ENCODE data around the gene SEPTIN3.

DNA sequence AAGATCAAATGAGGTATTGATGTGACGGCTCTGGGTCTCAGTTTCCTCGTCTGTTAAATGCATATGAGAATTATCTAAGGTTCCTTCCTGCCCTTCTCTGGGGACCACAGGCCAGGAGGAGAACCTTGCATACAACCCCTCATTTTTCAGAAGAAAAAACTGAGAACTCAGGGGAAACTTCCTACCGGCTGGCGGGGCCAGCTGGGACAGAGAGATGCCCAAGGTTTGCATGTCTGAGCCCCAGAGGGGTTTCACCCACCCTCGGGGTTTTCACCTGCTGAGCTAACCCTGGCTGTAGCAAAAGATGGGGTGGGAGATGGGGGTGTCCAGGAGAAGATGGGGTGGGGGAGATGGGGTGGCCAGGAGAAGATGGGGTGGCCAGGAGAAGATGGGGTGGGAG, 46.9 kb upstream of the SEPTIN3 start:
- TF ChIP-seq, protein P1, sequence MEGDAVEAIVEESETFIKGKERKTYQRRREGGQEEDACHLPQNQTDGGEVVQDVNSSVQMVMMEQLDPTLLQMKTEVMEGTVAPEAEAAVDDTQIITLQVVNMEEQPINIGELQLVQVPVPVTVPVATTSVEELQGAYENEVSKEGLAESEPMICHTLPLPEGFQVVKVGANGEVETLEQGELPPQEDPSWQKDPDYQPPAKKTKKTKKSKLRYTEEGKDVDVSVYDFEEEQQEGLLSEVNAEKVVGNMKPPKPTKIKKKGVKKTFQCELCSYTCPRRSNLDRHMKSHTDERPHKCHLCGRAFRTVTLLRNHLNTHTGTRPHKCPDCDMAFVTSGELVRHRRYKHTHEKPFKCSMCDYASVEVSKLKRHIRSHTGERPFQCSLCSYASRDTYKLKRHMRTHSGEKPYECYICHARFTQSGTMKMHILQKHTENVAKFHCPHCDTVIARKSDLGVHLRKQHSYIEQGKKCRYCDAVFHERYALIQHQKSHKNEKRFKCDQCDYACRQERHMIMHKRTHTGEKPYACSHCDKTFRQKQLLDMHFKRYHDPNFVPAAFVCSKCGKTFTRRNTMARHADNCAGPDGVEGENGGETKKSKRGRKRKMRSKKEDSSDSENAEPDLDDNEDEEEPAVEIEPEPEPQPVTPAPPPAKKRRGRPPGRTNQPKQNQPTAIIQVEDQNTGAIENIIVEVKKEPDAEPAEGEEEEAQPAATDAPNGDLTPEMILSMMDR (IDR thresholded peaks at IDR 0.05) = no peak
- no peak for TF ChIP-seq POLR2A (IDR thresholded peaks at IDR 0.05)

Data from body of pancreas (tissue), 4 donors.